ENCODE data around the gene KCNQ1OT1. TPM values are rescaled to one million over a fixed set of nuclear protein-coding genes. Genes with fewer than 3 reads are reported as not detected.

Gene KCNQ1OT1
- total and polyA plus RNA-seq, 4 donors: 0.05 to 4.9 (median 0.61) TPM

DNA sequence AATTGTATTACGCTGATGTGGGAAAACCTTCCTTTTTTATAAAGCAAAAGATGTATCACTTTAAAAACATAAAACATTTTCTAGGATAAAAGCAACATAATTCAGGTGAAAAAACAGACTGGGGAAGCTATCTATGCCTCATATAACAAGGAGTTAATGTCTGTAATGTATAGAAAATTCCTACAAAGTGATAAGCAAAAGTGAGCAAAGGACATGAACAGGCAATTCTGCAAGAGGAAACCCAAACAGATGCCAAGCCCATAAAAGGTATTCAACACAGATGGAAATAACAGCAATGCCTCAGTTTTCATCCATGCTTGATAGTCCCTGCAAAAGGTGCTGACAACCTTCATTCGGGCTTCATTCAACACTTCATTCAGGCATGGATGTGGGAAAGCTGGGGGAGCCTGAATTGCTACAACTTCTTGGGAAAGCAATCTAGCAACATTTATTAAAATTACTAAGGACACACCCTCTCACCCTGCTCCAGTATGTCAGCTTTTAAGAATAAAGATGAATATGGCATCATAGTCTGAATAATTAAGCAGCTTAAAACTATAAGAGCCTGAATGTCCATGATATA is 39.3 kb downstream of the KCNQ1OT1 start (continued):
- TF ChIP-seq, protein P1, sequence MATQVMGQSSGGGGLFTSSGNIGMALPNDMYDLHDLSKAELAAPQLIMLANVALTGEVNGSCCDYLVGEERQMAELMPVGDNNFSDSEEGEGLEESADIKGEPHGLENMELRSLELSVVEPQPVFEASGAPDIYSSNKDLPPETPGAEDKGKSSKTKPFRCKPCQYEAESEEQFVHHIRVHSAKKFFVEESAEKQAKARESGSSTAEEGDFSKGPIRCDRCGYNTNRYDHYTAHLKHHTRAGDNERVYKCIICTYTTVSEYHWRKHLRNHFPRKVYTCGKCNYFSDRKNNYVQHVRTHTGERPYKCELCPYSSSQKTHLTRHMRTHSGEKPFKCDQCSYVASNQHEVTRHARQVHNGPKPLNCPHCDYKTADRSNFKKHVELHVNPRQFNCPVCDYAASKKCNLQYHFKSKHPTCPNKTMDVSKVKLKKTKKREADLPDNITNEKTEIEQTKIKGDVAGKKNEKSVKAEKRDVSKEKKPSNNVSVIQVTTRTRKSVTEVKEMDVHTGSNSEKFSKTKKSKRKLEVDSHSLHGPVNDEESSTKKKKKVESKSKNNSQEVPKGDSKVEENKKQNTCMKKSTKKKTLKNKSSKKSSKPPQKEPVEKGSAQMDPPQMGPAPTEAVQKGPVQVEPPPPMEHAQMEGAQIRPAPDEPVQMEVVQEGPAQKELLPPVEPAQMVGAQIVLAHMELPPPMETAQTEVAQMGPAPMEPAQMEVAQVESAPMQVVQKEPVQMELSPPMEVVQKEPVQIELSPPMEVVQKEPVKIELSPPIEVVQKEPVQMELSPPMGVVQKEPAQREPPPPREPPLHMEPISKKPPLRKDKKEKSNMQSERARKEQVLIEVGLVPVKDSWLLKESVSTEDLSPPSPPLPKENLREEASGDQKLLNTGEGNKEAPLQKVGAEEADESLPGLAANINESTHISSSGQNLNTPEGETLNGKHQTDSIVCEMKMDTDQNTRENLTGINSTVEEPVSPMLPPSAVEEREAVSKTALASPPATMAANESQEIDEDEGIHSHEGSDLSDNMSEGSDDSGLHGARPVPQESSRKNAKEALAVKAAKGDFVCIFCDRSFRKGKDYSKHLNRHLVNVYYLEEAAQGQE (IDR thresholded peaks at IDR 0.05): no peak

DNA sequence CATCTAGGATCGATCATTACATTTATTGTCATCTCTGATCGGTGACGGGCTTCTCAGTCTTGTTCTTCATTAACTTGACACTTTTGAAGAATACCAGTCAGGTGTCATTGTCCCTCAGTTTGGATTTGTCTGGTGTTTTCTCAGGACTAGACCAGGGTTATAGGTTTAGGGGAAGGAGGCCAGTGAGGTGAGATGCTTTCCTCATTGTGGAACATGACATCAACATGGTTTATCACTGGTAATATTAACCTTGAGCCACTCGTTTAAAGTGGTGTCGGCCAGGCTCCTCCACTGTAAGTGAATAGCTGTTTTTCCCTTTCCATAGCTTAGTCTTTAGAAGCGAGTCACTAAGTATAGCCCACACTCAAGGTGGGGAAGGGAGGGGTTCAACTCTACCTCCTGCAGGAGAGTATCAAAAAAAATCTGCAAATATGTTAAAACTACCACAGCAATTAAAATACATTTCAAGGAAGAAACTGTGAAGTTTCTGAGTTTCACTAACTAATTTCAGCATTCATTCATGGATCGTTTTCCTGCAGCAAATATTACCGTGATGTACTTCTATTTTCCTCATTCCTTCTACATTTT is 42.0 kb downstream of the KCNQ1OT1 start:
- Histone ChIP-seq H3K4me1 (ENCODE audit: control insufficient read depth in 4 of 4, insufficient read depth in 4 of 4, low read length in 3 of 4) (no peaks in the 10 kb centered on the region), H3K27me3 (ENCODE audit: control insufficient read depth in 4 of 4, insufficient read depth in 4 of 4, low read length in 3 of 4) (no peaks in the 10 kb centered on the region), H3K4me3 (ENCODE audit: low read depth in 1 of 3, low read length in 3 of 3) (no peak overlapping the region), H3K36me3 (ENCODE audit: control insufficient read depth in 4 of 4, insufficient read depth in 3 of 4, low read depth in 1 of 4, low read length in 3 of 4) (no peaks in the 10 kb centered on the region), H3K27ac (ENCODE audit: low read depth in 1 of 2, low read length in 2 of 2) (no peak overlapping the region), H3K9ac (ENCODE audit: low read depth in 1 of 2, low read length in 2 of 2) (no peak overlapping the region), H3K9me3 (ENCODE audit: control insufficient read depth in 4 of 4, low read length in 3 of 4) (peaks cover 2 to 24% (median 19%) of the 10 kb centered on the region in 4 donors)
- no peak for TF ChIP-seq FOXA2 (IDR thresholded peaks at IDR 0.05)
- no peak for TF ChIP-seq TAF1 (conservative IDR thresholded peaks at IDR 0.05)
- no peak for TF ChIP-seq YY1 (IDR thresholded peaks at IDR 0.05)
- TF ChIP-seq, protein P2, sequence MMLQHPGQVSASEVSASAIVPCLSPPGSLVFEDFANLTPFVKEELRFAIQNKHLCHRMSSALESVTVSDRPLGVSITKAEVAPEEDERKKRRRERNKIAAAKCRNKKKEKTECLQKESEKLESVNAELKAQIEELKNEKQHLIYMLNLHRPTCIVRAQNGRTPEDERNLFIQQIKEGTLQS (IDR thresholded peaks at IDR 0.05): no peak
- TF ChIP-seq SP1 (IDR thresholded peaks at IDR 0.05): no peak
- no peak for TF ChIP-seq HNF4A (conservative IDR thresholded peaks at IDR 0.05)
- WGBS: 96% methylated on average over 8 of the region's 8 CpGs
- DNase-seq (ENCODE audit: low spot score): no peak

DNA sequence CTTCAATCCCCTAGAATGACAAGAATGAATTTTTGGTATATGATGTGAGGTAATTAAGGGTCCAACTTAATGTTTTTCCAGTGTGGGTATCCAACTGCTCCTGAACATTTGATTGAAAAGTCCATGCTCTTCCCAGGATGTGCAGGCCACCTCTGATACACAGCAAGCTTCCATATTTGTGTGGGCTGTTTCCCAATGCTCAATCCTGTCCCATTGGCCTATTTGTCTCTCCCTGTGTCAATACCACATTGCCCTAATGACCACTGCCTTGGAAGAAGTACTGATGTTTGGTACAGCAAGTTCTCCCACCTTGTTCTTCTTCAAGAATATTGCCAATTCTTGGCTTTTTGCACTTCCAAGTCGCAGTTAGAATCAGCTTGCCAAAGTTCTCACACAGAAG is 42.9 kb downstream of the KCNQ1OT1 start:
- no peaks in the 10 kb centered on the region for H3K27me3 ChIP-seq (ENCODE audit: control insufficient read depth in 4 of 4, insufficient read depth in 4 of 4, low read length in 3 of 4)
- DNase-seq (ENCODE audit: low spot score): no peak
- TF ChIP-seq RAD21 (IDR thresholded peaks at IDR 0.05): no peak
- TF ChIP-seq HNF4A (conservative IDR thresholded peaks at IDR 0.05): no peak
- TF ChIP-seq, protein P2 (IDR thresholded peaks at IDR 0.05): no peak
- TF ChIP-seq TAF1 (conservative IDR thresholded peaks at IDR 0.05): no peak
- TF ChIP-seq JUND (IDR thresholded peaks at IDR 0.05): no peak
- TF ChIP-seq, protein P3, sequence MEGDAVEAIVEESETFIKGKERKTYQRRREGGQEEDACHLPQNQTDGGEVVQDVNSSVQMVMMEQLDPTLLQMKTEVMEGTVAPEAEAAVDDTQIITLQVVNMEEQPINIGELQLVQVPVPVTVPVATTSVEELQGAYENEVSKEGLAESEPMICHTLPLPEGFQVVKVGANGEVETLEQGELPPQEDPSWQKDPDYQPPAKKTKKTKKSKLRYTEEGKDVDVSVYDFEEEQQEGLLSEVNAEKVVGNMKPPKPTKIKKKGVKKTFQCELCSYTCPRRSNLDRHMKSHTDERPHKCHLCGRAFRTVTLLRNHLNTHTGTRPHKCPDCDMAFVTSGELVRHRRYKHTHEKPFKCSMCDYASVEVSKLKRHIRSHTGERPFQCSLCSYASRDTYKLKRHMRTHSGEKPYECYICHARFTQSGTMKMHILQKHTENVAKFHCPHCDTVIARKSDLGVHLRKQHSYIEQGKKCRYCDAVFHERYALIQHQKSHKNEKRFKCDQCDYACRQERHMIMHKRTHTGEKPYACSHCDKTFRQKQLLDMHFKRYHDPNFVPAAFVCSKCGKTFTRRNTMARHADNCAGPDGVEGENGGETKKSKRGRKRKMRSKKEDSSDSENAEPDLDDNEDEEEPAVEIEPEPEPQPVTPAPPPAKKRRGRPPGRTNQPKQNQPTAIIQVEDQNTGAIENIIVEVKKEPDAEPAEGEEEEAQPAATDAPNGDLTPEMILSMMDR (IDR thresholded peaks at IDR 0.05; ENCODE audit: low read depth, low read length, missing input control): no peak
- no peak for TF ChIP-seq SP1 (IDR thresholded peaks at IDR 0.05)
- no peak for TF ChIP-seq GABPA (IDR thresholded peaks at IDR 0.05 in 1 of 2, conservative IDR thresholded peaks at IDR 0.05 in 1 of 2)
- TF ChIP-seq HNF4G (IDR thresholded peaks at IDR 0.05): no peak
- no peak for TF ChIP-seq YY1 (IDR thresholded peaks at IDR 0.05)
- no peak for TF ChIP-seq NR2F2 (IDR thresholded peaks at IDR 0.05)
- TF ChIP-seq FOXA1 (IDR thresholded peaks at IDR 0.05): no peak
- no peak for TF ChIP-seq EGR1 (IDR thresholded peaks at IDR 0.05; ENCODE audit: low read depth in 2 of 2)
- no peak for TF ChIP-seq RXRA (IDR thresholded peaks at IDR 0.05)
- no peak overlapping the region for H3K27ac ChIP-seq (ENCODE audit: low read depth in 1 of 2, low read length in 2 of 2)
- no peaks in the 10 kb centered on the region for H3K36me3 ChIP-seq (ENCODE audit: control insufficient read depth in 4 of 4, insufficient read depth in 3 of 4, low read depth in 1 of 4, low read length in 3 of 4)
- no peak overlapping the region for H3K9ac ChIP-seq (ENCODE audit: low read depth in 1 of 2, low read length in 2 of 2)
- peaks cover 3 to 22% (median 19%) of the 10 kb centered on the region in 4 donors for H3K9me3 ChIP-seq (ENCODE audit: control insufficient read depth in 4 of 4, low read length in 3 of 4)
- 86% methylated on average over 1 of the region's 1 CpG for WGBS
- H3K4me1 ChIP-seq (ENCODE audit: control insufficient read depth in 4 of 4, insufficient read depth in 4 of 4, low read length in 3 of 4): no peaks in the 10 kb centered on the region
- no peak overlapping the region for H3K4me3 ChIP-seq (ENCODE audit: low read depth in 1 of 3, low read length in 3 of 3)
